Measurements from ENCODE around the gene BORA.

Gene BORA

DNA sequence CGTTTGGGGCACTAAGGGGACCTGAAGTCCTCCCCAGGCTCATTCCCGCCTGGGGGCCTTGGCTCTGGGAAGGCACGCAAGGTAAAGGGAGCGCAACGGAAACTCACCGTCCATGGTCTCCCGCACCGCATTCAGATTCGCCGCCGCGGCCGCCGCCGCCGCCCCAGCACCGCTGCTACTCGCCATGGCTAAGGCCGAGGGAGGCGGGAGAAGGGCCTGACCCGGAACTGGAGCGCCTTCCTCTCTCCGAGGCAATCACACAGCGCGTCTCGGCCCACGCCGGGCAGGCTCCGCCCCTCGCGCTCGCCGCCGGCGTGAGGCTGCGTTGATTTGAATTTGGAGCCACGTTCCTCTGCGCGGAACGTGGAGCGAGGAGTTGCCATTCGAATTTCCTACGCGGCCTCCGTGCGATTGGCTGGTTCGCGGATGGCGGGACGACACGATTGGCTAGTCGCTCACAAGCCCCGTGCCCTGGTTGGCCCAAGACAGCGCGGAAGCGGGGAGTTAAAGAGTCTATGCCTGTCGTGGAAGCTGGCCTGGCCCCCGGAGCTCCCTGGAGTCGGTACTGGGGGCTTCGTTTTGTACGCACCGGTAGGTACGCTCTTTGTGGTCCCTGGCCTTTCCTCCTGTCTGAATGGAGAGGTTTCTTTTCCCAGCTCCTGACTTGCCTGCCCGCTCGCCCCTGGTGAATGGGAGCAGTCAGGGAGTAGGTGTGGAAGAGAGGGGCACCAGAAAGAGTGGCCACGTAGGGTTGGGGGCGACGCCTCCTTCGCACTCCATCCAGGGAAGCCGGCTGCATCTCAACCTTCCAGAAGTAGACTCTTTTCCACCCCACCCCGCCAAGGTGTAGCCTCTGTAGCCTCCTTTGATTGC is at the start of gene BORA, which contains the start of gene MZT1:
Gene BORA (plus strand): TSS at position 507 of the 873 bp plus-strand sequence. CDS start 1,018 bp downstream, outside the sequence.
Gene MZT1 (minus strand): TSS at position 213 of the 873 bp plus-strand sequence. CDS start 27 bp downstream, at position 186.
- FAIRE-seq (no peak), DNase-seq (ENCODE audit: insufficient read length, low spot score) (peak; percentile 35)
- no peak for TF ChIP-seq CTCF (IDR thresholded peaks at IDR 0.05; ENCODE audit: insufficient read depth, missing control alignments)

DNA sequence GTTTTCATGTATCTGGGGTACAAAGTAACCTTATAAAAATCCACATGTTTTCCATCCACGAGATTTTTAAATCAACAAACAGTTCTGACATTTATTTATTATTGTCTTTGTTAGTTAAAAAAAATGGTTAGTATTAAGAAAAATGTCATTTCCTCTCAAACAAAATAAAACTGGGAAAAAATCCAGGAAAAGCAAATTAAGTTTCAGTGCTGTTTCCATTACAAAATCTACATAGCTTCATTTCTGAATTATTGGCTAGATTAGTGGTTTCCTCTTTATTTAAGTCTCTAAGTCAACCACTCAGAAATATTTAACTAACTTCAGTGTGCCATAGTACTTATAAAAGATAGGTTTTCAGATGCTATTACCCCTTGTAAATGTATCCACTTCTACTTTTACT is 49.4 kb upstream of the BORA start:
- TF ChIP-seq CTCF (IDR thresholded peaks at IDR 0.05; ENCODE audit: insufficient read depth, missing control alignments), result no peak
- FAIRE-seq (no peak), DNase-seq (ENCODE audit: insufficient read length, low spot score) (no peak)

GRCh38 chr13:72680353-72680752 is 47.4 kb upstream of the BORA start:
- TF ChIP-seq CTCF (IDR thresholded peaks at IDR 0.05; ENCODE audit: insufficient read depth, missing control alignments), result no peak
- FAIRE-seq (no peak), DNase-seq (ENCODE audit: insufficient read length, low spot score) (no peak)

- DNase-seq (ENCODE audit: insufficient read length, low spot score) (no peak), FAIRE-seq (no peak)
- no peak for TF ChIP-seq CTCF (IDR thresholded peaks at IDR 0.05; ENCODE audit: insufficient read depth, missing control alignments)
Observed at GRCh38 chr13:72686766-72687165, 41.0 kb upstream of the BORA start.

DNA sequence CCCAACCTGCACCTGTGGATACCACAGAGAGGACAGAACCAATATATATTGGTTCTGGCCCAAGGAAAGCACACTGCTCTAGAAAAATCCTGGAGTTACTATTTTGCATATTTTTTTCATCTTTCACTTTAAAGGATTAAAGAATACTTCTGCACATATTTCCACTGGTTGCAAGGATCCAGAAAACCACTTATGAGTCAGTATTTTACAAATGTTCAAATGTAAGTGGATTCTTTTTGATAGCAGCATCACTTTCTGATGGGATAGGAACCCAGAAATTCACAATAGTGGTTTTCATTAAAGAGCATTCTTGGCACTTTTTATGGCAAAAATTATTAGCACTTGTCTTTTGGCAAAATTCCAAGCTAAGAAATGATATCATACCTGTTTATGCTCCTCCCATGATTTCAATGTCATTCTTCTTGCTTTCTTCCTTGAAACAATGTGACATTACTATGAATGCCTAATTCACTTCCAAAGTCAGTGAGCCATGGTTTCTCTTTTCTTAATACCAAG is 38.5 kb upstream of the BORA start:
- FAIRE-seq, result no peak
- no peak for DNase-seq (ENCODE audit: insufficient read length, low spot score)
- no peak for TF ChIP-seq CTCF (IDR thresholded peaks at IDR 0.05; ENCODE audit: insufficient read depth, missing control alignments)

DNA sequence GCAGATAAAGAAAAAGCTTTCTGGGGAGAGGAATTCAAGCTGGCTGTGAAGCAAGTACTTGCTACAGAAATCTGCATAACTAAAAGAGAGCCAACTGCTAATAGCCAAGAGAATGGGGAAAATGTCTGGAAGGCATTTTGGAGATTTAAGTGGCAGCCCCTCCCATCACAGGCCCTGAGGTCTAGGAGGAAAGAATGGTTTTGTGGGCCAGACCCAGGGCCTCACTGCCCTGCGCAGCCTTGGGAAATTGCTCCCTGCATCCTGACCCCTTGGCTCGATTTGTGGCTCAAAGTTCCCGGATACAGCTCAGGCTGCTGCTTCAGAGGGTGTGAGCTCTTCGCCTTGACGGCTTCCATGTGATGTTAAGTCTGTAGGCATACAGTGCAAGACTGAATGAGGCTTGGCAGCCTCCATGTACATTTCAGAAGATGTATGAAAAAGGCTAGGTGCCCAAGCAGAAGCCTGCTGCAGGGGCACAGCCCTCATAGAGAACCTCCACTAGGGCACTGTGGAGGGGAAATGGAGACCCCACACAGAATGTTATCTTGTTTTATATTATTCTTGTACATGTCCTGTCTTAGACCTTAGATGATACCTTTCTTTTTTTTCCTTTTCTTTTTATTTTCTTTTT is 34.7 kb upstream of the BORA start:
- FAIRE-seq (no peak), DNase-seq (ENCODE audit: insufficient read length, low spot score) (no peak)
- no peak for TF ChIP-seq CTCF (IDR thresholded peaks at IDR 0.05; ENCODE audit: insufficient read depth, missing control alignments)

All from D721Med (cell line).